ENCODE measurements around the gene FAM174C.
A peak's percentile ranks its signal among the peaks of the same experiment; 100 is the strongest.

Gene FAM174C

DNA sequence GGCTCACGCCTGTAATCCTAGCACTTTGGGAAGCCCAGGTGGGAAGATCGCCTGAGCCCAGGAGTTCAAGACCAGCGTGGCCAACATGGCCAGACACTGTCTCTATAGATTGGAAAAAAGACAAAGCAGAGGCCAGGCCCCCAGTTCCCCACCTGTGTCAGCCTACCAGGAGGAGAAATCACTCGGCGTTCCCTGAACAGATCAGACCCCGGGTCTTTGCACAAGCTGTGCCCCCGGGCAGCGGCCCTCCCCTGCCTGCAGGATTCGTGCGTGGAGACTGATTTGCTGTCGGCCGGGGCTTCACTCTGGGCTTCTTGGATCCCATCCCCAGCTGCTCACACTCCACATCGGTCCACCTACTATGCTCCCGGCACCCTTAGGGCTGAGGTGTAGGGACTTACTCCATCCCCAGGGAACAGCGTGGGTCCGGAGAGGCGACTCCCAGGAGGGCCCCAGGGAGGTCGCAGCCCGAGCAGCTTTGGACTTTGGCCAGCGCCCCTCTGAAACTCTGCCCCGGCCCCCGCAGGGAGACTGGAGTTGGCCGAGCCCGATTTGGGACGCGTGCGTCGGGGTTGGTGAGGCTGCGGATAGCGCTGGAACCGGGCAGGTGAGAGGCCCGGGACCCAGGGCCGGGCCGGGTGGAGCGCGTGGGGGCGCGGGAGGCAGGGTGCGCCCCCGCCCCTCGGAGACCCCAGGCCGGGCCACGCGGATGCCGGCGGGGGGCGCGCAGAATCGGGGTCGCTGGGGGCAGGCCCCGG is 9.8 kb downstream of the FAM174C start:
- DNase-seq (ENCODE audit: low read depth in 3 of 3, low spot score in 1 of 3): no peak

DNA sequence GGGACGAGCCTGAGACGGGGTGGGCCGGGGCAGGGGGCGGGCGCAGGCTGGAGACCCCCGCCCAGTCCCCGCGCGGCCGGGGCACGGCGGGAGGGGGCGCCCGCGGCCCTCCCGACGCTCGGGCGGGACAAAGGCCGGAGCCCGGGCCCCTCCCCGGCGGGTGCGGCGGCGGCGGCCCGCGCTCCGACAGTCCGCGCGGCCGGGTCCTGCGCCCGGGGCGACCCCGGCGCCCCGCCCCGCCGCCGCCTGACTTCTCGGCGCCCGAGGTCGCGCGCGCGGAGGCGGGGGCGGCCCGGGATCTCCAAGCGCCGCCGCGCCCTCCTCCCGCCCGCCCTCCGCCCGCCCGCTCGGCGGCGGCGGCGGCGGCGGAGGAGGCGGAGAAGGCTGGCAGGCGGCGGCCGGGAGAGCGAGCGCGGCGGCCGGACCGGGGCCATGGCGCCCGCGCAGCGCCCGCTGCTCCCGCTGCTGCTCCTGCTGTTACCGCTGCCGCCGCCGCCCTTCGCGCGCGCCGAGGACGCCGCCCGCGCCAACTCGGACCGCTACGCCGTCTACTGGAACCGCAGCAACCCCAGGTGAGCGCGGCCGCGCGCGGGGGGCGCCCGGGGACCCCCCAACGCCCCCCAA is 10.5 kb downstream of the FAM174C start, which contains the start of gene EFNA2:
Gene EFNA2 (plus strand): TSS at position 137 of the 624 bp plus-strand sequence. CDS start 296 bp downstream, at position 433.
- DNase-seq (ENCODE audit: low read depth in 3 of 3, low spot score in 1 of 3): no peak

DNA sequence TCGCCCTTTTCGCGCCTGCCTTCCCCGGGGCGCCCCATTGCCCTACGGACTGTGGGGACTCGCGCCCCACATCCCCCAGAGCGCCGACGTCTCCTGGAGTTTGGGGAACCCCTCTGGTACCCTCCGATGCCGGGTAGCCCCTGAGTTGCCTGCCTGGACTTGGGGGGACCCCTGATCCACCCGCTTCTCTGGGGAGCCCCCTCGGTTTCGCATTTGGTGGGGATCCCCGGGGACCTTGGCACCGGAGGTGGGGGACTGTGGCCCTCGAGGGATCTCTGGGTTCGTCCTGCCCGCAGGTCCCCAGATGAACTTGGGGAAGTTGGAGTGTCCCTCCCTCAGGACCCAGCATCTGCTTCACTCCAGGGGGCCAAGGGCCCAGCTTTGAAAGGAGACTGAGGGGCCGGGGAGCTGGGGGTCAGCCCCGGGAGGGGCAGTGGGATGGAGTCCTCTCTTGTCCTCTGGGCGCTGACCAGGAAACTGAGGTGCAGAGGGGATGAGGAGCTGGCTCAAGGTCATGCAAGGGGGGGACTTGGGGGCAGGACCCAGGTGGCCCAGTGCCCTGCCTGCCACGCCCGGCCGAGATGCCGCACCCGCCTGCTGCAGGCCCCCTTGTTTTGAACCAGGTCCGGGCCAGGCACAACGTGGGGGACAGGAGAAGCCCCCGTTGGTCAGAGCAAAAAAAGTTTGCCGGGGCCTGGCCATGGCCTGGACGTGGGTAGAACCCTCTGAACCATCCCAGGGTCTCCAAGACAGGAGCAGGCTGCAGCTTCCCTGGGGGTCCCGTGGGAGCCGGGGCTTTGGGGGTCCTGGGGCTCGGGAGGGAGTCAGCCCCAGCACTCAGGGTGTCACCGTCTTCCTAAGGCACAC is 11.4 kb downstream of the FAM174C start:
- DNase-seq (ENCODE audit: low read depth in 3 of 3, low spot score in 1 of 3): no peak

DNA sequence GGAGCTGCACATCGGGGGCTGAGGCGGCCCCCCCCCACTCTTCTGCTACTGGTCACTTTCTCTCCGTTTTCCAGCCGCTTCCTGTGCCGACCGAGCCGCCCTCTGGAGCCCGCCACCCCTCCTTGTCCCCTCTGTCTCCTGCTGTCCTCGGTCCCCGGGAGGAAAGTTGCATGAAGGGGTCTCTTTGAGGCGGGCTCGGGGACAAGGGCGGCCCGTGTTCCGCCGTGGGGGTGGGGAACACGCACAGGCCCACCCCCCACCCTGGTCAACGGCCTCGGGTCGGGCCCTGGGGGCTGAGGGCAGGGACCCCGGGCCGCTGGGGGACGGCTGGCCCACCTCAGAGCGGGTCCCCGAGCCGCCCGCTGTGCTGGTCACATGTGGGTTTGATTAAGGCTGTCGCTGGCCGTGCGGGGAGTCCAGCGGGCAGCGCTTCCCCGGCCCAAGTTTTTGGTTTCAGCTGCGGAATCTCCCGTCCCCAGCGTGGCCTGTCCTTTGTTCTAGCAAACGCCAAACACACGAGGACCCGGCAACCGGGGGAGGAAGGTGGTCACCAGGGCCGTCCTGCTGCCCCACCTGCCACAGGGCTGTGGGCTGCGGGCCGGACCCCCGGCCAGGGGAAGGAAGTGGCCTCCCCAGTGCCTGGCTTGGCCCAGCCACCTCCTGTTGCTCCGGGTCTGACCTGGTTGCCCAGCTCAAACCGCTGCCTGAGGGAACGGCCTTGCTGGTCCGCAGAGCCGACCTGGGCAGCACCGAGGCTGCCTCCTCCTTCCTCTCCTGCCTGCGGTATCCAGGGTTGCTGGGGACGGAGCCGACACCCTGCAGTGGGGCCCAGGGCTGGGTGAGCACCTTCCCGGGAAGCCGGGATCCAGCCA is 12.3 kb downstream of the FAM174C start:
- DNase-seq (ENCODE audit: low read depth in 3 of 3, low spot score in 1 of 3): no peak

DNA sequence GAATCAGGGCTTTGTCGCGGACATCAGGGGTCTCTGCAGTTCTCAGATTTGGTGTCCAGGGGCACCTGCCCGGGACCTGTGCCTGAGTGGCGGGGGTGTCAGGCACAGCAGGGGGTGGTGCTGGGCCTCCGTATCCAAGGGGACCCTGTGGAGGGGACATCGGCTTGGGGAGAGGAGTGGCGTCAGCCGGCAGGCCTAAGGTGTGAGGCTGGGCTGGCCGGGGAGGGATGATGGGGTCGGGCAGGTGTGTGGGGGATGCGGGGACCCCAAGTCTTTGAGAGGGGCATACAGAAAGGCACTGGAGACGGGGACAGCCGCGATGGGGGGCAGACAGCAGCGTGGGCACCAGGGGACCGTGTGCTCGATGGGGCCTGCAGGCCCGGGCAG is 12.9 kb downstream of the FAM174C start:
- no peak for DNase-seq (ENCODE audit: low read depth in 3 of 3, low spot score in 1 of 3)

DNA sequence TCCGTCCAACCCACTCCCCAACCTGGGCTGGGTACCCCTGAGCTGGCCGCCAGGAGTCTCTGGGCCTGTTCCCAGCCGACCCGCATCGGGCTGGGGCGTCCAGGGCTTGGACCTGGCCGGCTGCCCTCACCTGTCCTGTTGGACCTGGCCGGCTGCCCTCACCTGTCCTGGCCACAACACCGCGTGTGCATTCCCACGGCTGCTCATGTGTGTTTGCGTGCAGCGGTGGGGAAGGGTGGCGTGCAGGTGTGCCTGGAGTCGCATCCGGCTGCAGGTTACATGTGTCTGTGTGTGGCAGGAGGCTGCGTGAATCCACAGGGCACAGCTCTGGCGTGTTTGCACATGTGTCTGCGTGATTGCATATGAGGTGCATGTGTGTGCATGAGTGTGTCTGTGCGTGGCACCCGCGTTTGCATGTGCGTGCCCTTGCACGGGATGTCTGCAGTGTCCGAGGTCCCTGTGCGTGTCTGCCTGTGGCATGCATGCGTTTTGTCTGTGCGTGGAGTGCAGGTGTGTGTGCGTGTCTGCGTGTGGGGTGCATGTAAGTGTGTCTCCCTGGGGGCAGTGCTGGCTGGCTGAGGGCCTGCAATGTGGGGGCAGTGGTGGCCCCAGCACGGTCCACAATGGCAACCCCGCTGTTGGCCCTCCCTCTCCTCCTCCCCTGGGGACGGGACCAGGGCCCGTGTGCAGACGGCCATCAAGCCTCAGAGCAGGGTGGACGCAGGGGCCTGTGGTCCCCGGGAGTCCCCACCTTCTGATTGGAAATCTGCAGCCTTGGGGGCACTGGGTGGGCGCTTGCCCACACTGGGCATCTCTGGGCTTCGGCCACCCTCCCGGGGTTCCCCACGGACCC is 13.7 kb downstream of the FAM174C start:
- no peak for DNase-seq (ENCODE audit: low read depth in 3 of 3, low spot score in 1 of 3)

DNA sequence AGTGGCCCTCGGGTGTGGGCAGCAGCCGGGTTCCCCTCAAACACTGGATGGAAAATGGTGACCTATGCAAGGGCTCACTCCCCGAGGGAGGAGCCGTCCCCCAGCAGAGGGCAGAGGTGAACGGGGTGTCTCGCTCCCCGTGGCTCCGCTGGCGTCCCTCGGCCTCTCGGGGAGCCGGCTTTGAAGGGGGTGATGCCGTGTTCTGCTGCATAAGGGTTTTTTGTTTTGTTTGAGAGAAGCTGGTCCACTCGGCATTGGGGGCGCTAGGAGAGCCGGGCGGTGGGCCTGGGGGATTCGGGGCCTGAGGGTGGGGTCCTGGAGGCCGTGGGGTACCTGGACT is 14.3 kb downstream of the FAM174C start:
- DNase-seq (ENCODE audit: low read depth in 3 of 3, low spot score in 1 of 3): no peak

DNA sequence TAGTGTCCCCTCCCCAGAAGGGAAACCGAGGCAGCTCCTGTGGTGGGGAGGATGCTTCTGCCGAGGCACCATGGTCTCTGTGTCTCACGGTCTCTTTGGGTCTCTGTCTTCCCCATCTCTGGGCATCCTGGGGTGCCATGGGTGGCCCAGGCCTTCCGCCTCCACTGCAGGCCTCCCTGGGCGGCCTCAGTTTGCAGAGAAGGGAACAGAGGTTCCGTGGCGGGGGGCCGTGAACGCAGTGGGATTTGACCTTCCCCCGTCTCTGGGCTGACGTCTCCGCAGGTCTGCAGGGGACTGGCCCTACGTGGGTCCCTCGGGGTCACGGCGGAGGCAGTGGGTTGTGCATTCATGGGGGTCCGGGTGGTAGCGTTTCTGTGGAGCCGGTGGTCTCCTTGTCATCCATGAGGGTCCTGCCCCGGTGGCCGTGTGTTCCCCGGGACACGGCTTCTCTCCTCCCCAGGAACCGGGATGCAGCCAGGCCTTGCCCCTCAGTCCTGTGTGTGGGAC is 14.9 kb downstream of the FAM174C start:
- no peak for DNase-seq (ENCODE audit: low read depth in 3 of 3, low spot score in 1 of 3)

DNA sequence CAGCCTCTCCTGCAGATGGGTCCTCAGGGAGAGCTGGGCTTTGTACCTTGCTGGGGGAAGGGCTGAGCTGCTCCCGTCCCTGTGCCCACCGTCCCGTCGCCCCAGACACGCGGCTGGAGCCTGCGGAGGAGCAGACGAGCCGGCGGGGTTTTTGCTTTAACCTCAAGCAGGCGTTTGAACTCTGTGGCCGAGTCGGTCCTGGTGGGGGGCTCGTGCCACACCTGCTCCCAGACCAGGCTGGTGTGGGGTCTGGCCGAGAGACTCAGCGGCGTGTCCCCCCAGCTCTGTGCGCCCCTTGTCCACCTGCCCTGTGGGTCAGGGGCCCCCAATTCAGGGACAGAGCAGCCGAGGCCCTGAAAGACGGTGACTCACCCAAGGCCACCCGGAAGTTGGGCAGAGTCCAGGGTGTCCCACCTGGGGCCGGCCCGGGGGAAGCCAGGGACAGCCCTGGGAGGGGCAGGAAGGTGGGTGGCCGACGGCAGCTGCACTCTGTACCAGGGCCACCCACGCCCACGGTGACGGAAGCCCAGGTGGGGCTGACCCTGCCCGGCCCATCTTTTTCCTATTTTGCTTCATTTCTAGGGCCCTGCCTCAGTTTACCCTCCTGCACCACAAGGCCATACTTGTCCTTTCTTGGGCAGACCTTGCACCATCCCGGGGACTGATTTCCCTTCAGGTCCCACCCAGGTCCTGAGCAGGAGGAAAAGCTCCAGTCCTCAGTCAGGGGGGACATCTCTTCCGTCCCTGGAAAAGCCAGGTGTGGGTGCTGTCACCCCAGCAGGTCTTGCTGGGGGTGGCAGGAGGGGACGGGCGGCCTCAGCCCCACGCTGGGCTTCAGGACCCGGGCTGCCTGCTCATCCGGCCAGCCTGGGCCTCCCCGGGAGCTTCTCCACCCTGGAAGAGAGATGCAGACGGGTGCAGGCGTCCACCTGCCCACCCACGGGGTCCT is 15.6 kb downstream of the FAM174C start:
- no peak for DNase-seq (ENCODE audit: low read depth in 3 of 3, low spot score in 1 of 3)

DNA sequence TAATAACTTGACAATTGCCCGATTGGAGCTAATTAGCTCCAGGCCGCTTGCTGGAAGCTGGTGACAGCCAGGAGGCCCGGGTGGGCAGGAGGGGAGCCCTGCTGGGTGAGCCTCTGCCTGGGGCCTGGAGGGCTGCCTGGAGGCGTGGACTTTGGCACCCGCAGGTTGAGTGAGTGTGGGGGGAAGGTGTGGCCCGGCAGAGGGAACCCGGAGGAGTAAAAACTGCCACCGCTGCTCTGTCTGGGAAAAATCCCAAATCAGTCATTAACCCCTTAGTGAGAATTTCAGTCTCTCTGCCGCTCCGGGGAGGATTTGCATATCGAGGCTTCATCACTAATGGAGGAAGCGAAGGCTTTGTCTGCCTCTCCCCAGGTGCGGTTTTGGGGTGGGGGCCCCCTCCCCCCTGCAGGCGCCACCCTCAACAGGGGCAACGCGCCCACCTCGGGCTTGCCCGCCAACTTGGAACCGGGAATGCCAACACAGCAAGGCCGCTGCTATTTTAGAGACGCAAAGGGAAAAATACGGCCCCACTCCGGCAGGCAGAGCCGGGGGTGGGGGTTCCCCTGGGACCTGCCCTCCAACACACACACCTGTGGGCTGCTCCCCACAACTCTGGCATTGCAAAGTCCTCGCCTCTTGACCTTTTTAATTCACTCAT is 16.6 kb downstream of the FAM174C start:
- no peak for DNase-seq (ENCODE audit: low read depth in 3 of 3, low spot score in 1 of 3)

DNA sequence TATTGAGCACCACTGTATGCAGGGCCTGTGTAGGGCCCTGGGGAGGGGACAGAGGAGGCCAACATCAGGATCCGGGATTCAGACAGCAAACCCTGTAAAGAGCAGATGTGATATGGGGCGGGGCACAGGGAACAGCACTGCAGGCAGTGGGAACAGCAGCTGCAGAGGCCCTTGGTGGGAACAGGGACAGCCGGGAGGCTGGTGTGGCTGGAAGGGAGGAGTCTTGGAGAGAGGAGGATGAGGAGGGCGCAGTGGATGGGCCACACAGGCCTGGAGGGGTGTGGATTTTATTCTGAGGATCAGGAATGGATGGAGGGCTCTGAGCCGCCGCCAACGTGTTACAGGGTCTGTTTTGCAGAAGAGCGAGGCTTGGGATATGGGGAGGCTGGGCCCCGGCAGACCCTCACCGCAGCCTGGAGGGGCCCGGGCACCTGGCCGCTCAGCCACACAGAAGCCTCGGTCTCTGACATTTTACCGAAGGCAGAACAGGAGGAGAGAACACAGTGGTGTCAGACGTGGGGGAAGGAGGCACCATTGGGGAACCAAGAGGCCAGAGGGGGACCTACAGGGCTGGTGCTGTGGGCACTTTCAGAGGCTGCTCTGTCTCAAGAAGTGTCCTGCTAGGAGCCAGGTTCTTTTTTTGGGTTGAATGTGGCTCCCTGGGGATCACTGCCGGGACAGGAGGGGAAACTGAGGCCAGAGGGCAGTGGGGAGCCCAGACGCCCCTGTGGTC is 17.3 kb downstream of the FAM174C start:
- DNase-seq (ENCODE audit: low read depth in 3 of 3, low spot score in 1 of 3): no peak

DNA sequence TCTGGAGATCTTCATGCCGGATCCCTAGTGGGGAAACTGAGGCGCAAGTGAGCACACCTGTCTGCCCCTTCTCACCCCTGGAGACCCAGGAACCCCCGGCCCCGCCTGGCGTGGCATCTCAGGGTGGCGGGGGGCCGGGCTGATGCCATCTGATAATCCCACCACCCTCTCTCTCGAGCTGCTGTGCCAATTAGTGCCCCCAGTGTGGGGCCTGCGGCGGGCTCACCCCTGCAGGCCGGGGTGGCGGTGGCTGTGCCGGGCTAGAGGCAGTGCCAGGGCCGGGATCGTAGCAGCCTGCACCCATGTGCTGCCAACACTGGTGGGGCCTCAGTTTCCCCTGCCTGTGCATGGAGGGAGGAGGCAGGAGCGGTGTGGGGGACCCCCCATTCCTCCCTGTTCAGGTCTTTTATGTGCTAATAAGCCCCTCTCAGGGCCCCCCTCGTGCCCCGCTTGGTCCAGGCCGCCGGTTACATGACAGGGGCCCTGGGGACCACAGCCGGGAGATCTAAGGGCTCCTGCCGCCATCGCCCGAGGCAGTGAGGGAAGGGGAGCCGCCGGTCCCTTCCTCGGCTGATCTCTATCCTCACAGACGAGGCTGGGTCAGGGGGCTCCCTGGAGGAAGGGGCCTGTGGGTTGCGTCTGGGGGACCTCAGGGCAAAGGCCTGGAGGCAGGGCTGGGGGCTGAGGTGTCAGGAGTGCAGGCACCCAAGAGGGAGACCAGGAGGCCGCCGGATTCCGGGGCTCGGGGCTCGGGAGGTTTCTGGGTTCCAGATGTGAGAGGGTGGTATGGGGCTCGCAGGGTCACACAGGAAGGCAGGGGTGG is 18.7 kb downstream of the FAM174C start:
- DNase-seq (ENCODE audit: low read depth in 3 of 3, low spot score in 1 of 3): no peak

DNA sequence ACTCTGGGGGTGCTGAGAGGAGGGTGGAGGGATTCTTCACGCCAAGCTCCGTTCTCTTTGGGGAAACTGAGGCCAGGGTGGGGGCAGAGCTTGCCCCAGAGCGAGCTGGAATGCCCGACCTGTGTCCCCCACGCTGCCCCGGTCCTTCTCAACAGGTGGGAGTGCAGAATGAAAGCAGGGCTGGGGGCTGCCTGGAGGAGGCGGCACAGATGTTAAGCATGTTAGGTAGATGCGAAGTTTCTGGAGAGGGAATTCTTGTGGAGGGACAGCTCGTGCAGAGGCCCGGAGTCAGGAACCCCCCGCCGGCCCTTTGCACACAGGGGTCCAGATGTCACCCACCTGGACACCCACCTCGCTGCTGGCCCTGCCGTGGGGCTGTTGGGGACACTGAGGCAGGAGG is 19.4 kb downstream of the FAM174C start:
- no peak for DNase-seq (ENCODE audit: low read depth in 3 of 3, low spot score in 1 of 3)

DNA sequence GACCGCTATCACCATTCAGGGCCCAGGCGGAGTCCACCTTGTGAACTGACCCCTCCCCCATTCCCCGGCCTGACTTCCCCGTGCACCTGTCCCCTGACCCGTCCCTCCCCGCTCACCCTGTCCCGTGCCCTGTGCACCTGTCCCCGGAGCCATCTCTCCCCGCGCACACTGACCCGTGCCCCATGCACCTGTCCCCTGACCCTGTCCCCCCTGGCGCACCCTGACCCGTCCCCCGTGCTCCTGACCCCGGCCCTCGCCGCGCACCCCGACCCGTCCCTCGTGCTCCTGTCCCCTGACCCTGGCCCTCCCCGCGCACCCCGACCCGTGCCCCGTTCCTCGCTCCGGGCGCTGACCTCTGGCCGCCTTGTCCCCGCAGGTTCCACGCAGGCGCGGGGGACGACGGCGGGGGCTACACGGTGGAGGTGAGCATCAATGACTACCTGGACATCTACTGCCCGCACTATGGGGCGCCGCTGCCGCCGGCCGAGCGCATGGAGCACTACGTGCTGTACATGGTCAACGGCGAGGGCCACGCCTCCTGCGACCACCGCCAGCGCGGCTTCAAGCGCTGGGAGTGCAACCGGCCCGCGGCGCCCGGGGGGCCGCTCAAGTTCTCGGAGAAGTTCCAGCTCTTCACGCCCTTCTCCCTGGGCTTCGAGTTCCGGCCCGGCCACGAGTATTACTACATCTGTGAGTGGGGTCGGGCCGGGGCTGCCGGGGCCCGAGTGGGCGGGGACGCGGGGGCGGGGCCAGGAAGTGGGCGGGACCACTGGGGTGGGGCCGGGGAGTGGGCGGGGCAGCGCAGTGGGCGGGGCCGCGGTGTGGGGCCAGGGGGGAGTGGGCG is 20.1 kb downstream of the FAM174C start:
- peak in 1 of 3 donors; percentile 37 for DNase-seq (ENCODE audit: low read depth in 3 of 3, low spot score in 1 of 3)

DNA sequence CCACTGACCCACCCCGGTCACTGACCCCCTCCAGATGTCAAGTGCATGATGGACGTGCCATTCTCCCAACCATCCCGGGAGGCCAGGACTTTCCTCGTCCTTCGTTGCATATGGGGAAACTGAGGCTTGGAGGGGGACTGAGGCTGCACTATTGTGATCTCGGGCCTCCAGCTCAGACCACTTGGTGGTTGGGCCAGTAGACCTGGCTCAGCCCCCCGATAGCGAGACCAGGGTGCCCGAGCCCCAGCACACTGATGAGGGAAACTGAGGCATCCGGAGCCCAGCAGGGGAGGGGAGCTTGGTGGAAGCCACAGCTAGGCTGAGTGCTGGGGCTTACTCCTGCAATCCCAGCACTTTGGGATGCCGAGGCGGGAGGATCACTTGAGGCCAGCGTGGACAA is 20.7 kb downstream of the FAM174C start:
- no peak for DNase-seq (ENCODE audit: low read depth in 3 of 3, low spot score in 1 of 3)
